Measurements from ENCODE around the gene LIM2. TPM values are rescaled to one million over a fixed set of nuclear protein-coding genes. Genes with fewer than 3 reads are reported as not detected.
A peak's percentile ranks its signal among the peaks of the same experiment; 100 is the strongest.

LIM2 gene
- total and polyA plus RNA-seq, 9 of the 15 experiments (the other 6 are each of a cell fraction or from before 2014, with no cell fraction given), result 0.07 to 0.45 (median 0.18) TPM; not detected in 4

- TF ChIP-seq TAF9B (IDR thresholded peaks at IDR 0.05; ENCODE audit: partially characterized antibody) (no peak), STAT5B (CRISPR knock-in tag; IDR thresholded peaks at IDR 0.05) (no peak), DDX20 (tag; IDR thresholded peaks at IDR 0.05; ENCODE audit: low read depth) (no peak), SP1 (CRISPR knock-in tag; IDR thresholded peaks at IDR 0.05) (peak; percentile 46; the same call in 1 of the 2 replicates), ZNF384 (IDR thresholded peaks at IDR 0.05; ENCODE audit: low read depth, low read length) (0 out of 2 replicates have a peak, but pooled peaks have one; percentile 22), BRCA1 (IDR thresholded peaks at IDR 0.05) (no peak), BRCA1 (CRISPR knock-in tag; IDR thresholded peaks at IDR 0.05) (no peak), FOXP1 (CRISPR knock-in tag; IDR thresholded peaks at IDR 0.05) (peak; percentile 64; the same call in 1 of the 2 replicates), ZNF263 (CRISPR knock-in tag; IDR thresholded peaks at IDR 0.05; ENCODE audit: borderline replicate concordance) (peak; percentile 90)
- TF ChIP-seq, protein P1, sequence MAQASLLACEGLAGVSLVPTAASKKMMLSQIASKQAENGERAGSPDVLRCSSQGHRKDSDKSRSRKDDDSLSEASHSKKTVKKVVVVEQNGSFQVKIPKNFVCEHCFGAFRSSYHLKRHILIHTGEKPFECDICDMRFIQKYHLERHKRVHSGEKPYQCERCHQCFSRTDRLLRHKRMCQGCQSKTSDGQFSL (CRISPR knock-in tag; IDR thresholded peaks at IDR 0.05), result peak; percentile 82
- TF ChIP-seq, protein P1 (tag; IDR thresholded peaks at IDR 0.05), result no peak
- TF ChIP-seq, protein P2, sequence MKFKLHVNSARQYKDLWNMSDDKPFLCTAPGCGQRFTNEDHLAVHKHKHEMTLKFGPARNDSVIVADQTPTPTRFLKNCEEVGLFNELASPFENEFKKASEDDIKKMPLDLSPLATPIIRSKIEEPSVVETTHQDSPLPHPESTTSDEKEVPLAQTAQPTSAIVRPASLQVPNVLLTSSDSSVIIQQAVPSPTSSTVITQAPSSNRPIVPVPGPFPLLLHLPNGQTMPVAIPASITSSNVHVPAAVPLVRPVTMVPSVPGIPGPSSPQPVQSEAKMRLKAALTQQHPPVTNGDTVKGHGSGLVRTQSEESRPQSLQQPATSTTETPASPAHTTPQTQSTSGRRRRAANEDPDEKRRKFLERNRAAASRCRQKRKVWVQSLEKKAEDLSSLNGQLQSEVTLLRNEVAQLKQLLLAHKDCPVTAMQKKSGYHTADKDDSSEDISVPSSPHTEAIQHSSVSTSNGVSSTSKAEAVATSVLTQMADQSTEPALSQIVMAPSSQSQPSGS (CRISPR knock-in tag; IDR thresholded peaks at IDR 0.05), result no peak
- TF ChIP-seq, protein P3, sequence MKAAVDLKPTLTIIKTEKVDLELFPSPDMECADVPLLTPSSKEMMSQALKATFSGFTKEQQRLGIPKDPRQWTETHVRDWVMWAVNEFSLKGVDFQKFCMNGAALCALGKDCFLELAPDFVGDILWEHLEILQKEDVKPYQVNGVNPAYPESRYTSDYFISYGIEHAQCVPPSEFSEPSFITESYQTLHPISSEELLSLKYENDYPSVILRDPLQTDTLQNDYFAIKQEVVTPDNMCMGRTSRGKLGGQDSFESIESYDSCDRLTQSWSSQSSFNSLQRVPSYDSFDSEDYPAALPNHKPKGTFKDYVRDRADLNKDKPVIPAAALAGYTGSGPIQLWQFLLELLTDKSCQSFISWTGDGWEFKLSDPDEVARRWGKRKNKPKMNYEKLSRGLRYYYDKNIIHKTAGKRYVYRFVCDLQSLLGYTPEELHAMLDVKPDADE (conservative IDR thresholded peaks at IDR 0.05; ENCODE audit: control insufficient read depth, low read depth, low read length), result 0 out of 2 replicates have a peak, but pooled peaks have one; percentile 40
- TF ChIP-seq, protein P4, sequence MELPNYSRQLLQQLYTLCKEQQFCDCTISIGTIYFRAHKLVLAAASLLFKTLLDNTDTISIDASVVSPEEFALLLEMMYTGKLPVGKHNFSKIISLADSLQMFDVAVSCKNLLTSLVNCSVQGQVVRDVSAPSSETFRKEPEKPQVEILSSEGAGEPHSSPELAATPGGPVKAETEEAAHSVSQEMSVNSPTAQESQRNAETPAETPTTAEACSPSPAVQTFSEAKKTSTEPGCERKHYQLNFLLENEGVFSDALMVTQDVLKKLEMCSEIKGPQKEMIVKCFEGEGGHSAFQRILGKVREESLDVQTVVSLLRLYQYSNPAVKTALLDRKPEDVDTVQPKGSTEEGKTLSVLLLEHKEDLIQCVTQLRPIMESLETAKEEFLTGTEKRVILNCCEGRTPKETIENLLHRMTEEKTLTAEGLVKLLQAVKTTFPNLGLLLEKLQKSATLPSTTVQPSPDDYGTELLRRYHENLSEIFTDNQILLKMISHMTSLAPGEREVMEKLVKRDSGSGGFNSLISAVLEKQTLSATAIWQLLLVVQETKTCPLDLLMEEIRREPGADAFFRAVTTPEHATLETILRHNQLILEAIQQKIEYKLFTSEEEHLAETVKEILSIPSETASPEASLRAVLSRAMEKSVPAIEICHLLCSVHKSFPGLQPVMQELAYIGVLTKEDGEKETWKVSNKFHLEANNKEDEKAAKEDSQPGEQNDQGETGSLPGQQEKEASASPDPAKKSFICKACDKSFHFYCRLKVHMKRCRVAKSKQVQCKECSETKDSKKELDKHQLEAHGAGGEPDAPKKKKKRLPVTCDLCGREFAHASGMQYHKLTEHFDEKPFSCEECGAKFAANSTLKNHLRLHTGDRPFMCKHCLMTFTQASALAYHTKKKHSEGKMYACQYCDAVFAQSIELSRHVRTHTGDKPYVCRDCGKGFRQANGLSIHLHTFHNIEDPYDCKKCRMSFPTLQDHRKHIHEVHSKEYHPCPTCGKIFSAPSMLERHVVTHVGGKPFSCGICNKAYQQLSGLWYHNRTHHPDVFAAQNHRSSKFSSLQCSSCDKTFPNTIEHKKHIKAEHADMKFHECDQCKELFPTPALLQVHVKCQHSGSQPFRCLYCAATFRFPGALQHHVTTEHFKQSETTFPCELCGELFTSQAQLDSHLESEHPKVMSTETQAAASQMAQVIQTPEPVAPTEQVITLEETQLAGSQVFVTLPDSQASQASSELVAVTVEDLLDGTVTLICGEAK (IDR thresholded peaks at IDR 0.05), result peak; percentile 31; the same call in 1 of the 2 replicates
- TF ChIP-seq, protein P4 (CRISPR knock-in tag; IDR thresholded peaks at IDR 0.05), result no peak
These were observed 49.0 kb downstream of the LIM2 start (continued) for GRCh38 chr19:51338563-51339312.
